Brain pericyte (primary cell): Measurements from ENCODE around the gene AKT1.
"Not testable (repeated sequence)": the region's sequence is repeated elsewhere in the genome, so short reads cannot be mapped to it uniquely, and the experiment has no call there.

Source experiments
- DNase-seq: peaks from one replicate; pipeline ENCODE4 v3.0.0-alpha.2; 2012; ENCODE audit warnings: low read depth, low spot score

AKT1 gene

DNA sequence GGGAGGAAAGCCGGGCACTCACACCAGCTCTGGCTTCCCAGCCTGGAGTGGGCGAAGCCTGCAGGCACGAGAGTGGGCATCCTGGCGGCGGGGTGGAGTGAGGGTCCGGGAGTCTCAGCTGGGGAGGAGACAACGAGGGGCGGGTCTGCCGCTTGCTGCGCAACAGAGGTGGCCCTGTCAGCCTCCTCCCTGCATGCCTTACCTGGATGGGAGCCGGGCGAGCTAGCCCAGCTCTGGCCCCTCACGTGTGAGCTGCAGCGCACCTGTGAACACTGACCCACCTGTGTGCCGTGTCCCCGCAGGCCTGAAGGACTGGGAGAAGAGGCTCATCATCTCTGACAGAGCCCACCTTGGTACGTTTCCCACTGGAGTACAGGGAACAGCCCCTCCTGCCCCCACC lies 56.5 kb downstream of the AKT1 start:
- DNase-seq: no peak

DNA sequence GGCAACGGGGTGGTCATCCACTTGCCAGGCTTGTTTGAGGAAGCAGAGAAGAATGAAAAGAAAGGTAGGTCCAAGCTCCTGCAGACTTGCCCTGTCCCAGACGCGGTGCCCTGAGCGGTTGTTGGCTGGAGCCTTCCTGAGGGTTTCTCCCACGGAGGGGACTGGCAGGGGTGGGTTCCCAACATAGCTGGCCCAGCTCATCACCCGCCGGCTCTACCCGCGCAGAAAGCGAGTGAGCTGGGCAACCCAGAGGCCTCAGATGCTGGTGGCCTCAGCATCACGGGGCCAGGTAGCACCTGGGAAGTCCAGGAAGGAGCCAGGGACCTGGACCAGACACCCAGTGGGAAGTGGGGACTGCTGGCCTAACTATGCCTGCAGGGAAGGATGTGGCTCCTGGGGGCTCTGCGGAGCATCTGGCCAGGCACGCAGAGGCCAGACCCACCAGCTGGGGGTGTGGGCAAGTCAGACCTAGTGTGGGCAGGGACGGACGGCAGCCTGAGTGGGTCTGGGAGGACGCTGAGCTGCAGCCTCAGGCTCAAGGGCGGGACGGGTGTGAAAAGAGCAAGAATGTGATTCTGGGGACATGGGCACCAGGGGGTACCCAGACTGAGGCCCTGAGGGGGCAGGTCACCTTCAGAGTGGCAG lies 57.1 kb downstream of the AKT1 start:
- no peak for DNase-seq

DNA sequence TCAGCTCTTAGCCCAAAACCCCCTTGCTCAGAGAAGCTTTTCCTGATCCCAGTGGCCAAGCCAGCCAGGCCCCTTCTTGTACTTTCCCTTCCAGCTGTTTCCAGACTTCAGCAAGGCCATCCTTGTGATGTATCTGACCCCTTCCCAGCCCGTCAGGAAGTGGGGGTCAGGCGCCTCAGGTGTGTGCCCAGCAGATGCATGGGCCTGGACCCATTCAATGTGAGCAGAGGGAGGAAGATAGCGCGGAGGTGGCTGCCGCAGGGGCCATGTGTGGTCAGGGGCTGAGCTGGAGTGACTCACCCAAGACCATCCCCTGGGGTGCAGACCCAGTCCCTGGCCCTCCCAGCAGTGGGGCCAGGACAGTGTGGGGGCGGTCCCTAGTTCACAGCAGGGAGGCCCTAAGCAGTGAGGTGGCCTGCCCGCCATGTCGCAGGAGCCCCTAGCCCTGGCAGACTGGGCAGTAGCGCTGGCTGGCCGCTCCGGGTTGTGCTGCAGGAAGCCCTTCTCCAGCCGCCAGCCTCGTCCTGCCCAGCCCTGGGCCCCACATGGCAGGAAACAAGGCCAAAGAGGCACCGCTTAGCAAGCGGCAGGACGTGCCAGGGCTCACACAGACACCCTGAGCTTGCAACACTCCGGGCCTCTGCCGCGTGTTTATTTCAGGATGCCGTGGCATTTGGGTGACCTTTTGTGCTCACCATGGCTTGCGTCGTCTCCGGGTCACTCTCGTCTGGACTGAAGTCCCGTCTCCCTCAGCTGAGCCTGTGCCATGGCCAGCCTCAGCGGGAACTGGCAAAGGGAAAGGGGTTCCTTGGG lies 59.5 kb downstream of the AKT1 start:
- no peak for DNase-seq

DNA sequence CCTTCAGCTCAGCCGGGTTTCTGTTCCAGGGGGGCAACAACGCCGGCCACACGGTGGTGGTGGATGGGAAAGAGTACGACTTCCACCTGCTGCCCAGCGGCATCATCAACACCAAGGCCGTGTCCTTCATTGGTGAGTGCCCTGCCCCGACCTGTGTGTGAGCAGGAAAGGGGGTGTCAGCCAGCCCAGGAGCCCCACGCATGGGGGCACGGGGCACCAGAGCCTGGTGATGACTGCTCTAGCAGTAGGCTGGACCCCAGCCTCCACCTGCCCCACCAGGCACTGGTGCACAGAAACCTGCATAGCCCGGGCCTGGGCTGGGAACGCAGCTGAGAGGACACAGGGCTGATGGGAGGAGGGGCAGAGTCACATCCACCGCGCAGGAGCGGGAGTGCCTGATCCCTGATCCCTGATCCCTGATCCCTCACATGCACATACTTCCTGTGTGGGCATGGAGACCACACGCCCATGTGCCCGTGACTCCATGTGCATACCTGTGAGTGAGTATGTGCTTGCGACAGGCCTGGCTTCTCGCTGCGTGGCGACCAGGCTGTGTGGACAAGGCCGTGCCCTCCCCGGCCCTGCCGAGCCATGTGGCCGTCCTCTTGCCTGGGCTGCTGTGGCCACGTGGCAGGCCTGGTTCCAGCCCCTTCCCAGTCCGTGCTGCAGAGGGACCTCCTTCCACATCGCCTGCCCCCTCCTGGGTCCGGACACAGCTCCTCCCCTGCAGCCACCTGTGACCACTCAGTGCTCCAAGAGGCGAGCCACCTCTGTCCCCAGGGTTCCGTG lies 60.4 kb downstream of the AKT1 start:
- DNase-seq: no peak

DNA sequence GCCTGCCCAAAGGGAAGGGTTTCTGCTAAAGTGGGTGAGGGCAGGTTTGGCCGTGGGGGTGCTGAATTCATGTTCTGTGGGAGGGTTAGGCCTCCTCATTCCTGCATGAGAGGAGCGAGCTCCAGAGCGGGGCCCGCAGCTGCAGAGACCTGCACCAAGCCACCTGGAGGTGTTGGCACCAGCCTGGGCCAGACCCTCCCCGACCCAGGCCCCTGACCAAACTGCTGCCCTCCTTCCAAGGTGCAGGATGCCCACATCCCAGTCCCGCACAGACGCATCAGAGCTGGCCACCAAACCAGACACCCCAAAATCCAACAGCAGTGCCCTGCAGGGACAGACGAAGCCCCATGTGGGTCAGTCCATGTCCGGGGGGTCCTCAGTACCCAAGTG lies 61.0 kb downstream of the AKT1 start:
- DNase-seq: no peak

DNA sequence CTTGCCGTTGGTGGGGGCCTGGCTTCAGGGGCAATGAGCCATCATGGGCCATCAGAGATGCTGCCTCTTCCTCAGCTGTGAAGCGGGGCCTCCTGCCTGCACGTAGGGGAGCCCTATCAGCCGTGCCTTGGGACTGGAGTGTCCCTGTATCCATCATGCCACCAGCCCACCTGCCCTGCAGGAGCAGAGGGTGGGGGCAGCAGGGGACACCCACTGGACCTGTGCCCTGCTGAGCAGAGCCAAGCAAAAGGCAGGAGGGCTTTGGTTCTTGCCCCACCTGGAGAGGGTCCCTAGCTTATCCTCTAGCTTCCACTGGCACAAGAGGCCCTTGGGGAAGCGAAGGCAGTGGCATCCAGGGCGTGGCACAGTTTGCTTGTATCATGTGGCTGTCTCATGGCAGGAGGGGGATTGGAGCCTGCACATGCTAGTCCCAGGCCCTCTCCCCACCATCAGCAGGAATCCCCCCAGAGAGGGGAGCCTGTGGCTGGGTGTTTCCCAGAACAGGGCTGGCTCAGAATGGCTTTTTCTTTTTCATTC lies 61.4 kb downstream of the AKT1 start:
- DNase-seq: no peak

DNA sequence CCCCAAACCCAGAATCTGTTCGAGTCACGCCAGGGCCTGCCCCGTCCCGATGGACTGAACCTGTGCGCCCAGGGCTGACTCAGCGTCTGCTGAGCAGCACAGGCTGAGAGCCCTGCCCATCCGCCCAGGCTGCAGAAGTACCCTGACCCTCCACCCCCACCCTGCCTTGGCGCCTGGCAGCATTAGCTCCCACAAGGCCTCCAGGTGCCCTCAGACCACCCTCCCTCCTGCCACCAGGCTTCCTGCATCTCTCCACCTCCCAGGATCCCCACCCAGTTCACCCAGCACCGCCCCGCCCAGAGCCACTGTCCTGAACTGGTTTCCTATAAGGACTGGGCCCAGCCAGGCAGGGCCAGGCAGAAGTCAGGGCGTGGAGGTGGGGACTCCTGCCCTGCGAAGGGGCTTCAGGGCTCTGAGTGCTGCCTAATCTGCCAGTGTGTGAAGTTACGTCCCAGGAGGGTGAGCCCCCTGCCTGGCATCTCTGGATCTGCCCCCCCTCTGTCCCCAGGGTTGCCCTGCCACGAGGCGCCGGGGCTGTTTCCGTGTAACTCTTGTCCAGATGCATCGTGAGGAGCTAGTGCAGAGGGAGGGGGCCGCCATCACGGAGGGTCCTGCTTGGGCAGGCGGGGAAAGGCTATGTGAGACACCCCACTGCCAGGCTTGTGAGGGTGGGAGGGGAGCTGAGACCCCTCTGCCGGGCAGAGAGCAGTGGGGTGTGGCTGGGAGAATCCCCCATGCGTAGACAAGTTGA lies 62.4 kb downstream of the AKT1 start:
- no peak for DNase-seq

DNA sequence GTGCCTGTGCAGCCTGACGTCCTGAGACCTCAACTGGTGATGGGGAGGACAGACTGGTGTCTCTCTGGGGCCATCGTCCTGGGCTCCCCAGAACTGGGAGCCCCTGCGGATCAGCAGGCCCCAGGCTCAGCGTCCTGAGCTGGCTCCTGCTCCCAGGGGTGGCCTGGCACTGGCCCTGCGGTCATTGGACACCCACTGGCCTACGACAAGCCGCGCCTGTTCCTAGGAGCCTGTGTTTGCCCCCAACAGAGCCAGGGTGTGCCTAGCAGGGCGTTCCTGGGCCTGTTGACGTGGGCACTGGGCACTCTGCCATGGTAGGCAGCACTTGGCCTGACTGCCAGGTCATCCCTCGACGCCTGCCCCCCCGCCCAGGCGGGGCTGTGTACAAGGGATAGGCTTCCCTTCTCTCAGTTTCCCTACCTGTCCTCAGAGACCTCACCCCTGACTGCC lies 63.2 kb downstream of the AKT1 start:
- DNase-seq: no peak

DNA sequence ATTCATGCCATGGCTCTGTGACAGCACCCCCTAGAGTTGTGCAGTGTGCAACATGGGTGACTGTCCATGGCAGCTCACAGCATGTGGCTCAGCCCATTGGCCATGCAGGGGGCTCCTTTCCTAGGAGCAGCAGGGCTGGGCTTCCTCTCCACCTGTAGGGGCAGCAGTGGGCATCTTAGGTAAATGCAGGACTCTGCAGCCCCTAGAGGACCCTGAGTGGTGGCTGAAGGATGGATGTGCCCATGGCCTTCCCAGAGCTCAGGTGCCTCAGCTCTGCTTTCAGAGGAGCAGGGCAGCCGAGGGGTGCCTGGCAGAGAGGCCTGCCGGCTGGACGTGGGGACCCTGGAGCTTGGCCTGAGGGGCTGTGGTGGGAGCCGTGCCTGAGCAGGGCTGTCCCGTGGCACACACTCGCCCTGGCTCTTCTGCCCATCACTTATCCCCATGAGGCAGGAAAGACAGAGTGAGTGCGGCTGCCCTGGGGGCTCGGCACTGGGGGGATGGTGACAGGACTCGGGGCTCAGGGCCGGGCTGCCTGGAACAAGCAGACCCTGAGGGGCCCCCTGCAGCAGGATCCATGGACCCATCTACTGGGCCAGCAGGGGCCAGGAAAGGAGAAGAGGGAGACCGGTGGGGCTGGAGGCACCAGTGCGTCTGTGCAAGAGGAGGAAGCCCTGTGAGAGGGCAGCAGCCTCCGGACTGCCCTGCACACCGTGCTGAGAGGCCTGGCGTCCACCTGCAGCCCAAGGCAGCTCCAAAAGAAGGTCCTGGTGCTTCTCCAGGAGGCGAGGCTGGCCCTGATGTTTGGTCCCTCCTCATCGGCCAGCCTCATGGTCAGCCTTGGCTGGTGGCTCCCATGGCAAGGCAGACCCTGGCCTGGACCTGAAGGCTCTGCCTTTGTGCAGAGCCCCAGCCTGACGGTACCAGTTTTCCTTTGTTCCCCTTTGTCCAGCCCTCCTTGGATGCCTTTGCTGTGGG lies 63.9 kb downstream of the AKT1 start:
- no peak for DNase-seq

DNA sequence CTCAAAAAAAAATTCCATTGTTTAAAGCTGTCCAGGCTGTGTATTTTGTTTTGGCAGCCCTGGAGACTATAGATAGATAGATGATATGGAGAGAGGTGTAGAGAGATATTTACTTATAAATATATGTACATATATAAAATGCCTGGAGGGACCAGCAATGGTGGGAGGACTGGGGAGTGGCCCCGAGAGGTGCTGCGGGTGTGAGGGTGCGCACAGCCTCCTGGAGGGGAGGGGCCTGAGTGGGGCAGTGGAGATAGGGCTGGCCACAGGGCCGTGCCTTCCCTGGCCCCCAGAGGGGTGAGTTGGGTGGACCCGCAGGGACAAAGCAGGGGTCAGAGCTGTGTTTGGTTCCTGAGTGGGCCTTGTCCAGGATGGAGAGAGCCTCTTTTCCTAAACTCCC lies 65.1 kb downstream of the AKT1 start:
- DNase-seq: no peak

DNA sequence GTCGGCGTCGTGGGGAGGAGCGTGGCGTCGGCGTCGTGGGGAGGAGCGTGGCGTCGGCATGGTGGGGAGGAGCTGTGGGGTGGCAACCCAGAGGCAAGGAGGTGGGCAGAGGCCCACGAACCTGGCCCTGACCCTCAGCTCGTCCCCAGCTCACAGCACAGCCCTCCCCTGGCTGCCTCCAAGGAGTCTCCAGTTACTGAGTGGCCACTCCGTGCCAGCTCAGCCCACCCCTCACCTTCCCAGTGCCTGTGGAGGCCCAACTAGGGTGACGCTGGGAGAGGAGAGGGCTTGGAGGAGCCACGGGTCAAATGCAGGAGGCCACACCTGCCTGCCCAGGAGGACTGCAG lies 65.7 kb downstream of the AKT1 start:
- no peak for DNase-seq

DNA sequence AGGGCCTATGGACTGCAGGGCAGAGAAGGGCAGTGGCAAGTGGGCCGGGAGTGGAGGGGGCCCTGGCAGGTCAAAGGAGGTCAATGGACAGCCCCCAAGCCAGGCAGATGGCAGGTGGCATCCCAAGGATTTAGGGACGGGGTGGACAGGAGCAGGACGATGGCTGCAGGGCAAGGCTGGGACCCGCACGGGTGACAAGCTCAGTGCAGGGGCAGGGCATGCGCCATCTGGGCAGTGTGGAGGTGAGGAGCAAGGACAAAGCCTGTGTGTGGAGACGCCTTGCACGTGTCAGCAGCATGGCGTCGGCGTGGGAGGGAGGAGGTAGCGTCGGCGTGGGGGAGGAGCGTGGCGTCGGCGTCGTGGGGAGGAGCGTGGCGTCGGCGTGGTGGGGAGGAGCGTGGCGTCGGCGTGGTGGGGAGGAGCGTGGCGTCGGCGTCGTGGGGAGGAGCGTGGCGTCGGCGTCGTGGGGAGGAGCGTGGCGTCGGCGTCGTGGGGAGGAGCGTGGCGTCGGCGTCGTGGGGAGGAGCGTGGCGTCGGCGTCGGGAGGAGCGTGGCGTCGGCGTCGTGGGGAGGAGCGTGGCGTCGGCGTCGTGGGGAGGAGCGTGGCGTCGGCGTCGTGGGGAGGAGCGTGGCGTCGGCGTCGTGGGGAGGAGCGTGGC lies 66.2 kb downstream of the AKT1 start:
- not testable (repeated sequence) for DNase-seq

DNA sequence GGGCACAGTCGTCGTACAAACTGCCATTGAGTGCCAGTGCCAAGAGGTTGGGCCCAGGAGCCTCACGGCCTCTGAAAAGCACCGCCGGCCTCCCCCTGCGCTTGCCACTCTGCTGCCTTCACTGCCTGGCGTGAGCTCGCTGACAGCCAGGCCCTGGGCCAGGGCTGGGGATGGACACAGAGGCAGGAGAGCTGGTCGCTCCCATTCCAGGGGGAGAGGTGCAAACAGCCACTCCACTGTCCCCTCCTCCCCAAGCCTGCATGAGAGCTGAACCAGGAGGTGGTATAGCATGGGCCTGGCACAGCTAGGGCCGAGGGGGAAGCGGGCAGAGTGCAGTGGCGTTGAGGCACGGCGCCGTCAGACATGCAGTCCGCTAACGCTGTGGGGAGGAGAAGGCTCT lies 66.9 kb downstream of the AKT1 start:
- DNase-seq: no peak

DNA sequence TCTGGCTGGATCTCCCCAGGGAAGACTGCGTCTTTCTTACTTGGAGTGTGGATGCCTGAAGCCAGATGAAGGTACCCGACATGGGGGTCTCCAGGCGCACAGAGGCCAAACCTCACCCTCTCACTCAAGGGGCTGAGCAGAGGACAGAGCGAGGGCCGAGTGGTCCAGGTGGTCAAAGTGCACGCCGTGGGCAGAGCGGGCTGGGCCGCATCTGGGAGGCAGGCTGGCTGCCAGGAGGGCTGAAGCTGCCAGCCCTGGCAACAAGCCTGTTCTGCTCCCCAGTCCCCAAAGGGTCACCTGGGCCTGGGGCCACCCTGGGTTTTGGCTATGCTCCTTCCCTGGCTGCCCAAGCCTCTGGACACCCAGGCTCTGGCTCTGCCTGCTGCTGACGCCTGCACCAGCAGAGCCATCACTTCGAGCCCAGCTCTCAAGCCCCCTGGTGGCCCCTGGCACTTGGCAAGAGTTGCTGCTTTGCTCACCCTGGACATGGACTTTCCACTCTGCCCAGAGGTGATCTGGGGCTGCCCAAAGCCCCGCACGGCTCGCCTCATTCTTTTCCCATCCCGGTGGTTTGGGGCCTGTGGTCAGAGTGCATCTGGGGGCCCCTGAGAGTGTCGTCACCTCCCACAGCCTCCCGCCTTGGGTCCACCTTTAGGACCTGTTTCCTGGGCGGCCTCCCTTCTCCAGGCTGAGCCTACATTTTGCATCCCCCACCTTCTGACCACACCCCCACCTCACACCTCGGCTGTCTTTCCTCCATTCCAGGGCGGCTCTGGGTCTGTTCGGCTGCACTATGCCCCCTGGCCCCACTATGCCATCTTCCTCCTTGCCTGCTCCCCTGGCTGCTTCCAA lies 68.7 kb downstream of the AKT1 start:
- DNase-seq: no peak

DNA sequence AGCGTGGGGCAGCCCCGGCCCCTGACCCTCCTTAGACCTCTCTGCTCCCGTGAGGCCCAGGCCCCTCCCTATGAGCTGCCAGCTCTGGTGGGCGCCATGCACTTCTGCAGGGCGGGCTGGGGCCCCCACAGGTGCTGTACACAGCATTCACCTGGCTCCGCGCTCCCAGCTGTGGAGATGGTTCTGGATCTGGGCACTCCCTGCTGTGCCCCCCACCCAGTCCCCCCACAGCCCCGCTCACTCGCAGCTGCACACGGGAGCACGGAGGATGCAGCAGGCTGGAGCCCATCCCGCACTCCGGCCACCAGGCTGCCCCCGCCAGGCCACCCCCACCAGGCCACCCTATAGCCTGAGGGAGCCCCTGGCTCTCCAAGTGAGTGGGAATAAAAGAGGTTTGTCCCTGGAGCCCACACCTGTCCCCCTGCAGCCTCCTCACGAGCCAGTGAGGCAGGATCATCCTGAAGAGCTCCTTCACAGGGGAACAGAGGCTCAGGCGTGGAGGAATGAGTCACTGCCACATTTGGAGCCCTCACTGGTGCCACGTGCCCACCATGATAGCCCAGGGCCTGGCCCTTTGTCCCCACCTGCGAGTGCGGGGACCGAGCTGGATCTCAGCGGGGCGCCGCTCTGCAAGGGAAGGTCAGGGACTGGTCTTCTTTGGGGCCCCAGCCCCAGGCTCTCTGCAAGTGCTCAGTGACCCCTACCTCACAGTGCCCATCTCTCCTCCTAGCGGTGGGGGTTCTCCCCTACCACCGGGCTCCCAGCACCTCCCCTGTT lies 69.6 kb downstream of the AKT1 start:
- DNase-seq: no peak

DNA sequence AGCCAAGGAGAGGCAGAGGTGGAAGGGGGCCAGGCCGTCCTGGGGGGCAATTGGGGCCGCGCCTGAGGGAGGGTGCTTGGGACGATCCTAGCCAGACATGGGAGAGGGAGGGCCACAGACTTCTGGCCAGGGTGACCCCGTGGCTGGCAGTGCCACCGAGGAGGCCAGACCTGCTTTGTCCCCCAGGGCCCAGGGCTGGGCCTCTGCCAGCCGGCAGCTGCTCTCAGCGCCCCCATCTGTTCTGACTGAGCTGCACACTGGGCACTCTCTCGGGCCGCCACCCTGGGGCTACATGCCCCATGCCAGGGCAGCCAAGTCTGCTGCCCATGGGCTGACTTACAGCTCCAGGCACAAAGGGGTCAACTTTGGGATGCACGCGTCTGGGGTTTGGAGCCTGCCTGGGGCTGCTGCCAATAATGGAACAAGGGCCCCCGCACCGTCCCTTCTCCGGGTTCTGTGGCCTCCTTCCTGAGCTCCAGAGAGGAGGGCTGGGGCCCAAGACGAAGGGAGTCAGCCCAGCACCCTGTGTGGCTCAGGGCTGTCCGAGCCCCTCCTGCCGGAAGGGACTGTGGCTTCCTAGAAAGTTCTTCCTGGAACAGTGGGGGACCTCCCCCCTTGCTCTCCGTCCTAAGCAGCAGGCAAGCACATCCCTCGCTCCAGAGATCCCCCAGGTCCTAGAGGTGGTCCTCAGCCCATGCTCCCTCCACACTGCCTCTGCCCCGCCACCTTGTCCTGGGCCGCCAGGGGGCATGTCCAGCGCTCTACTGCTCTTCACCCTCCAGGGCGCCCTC lies 70.4 kb downstream of the AKT1 start:
- DNase-seq: no peak

DNA sequence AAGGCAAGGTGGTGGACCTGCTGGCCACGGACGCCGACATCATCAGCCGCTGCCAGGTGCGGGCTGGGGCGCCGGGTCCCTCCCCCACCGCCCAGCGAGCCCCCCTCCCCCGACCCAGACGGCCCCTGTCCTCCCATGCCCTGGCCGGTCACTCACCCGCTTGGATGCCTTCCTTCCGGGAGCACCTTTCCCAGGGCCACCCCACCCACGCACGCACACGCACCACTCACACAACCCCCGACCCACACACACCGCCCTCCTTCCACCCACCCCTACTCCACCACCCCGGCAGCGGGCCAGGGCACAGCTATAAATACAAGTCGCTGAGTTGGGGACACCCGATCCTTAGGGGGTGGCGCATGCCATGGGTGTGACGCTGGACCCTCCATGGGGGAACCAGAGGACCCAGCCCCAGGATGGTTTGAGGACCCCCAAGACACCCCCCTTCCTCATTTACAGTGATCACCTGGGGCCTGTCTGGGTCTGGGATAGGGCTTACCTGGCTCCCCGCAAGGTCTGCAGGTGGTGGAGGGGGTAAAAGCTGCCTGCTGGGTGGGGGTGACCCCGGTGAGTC lies 71.1 kb downstream of the AKT1 start:
- DNase-seq: no peak
